Kidney glomerular epithelial cell (primary cell): Measurements from ENCODE around the gene SSR4.

Source experiments
- DNase-seq: peaks from one replicate; lab custom pipeline; 2025; lab: John Stamatoyannopoulos, UW

The SSR4 gene

GRCh38 chrX:153830640-153831428 lies 36.4 kb downstream of the SSR4 start:
- DNase-seq = no peak

GRCh38 chrX:153831429-153832150 lies 37.1 kb downstream of the SSR4 start:
- no peak for DNase-seq

- no peak for DNase-seq
These were observed 38.3 kb downstream of the SSR4 start for GRCh38 chrX:153832728-153833127.

GRCh38 chrX:153836921-153837320 lies 42.5 kb downstream of the SSR4 start:
- no peak for DNase-seq

DNA sequence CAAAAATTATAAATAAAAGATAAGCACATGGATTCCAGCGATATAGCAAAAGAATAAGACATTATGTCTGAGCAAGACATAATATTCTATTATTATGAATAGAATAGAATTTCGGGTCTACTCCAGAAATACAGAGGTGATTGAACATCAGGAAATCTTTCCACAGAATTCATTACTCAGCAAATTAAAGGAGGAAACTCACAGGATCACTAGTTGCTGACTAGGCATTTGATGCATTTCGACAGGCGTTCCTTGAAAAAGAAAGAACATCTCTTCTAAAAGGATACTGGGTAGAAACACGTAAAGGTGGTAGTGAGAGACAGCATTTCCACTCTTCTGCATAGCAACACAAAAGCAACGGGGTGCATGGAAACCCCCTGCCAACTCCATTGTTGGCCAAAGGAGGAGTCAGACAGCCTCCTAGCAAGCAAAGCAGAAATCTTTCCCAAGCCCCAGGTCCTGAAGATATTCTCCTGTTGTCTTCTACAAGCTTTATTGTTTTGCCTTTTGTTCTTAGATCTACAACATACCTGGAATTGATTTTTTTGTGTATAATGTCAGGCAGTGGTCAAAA lies 50.1 kb downstream of the SSR4 start:
- no peak for DNase-seq

DNA sequence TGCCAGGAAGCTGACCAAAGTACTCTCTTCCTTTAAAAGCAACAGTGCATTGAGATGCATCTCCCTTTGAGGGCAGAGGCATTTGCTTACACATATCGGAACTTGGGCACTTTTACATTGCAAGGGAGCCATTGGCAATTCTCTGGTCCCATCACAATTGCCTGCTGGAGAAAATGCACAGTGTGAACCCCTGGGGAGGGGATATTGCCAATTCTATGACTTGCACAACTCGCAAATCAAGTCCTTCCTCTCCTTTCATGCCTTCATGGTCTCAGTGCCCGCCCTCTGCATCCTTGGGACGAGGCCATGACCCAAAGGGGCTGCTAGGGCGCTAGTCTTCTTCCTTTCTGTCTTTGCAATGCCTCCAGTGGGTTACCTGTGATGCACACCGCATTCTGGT lies 50.7 kb downstream of the SSR4 start:
- DNase-seq = no peak

- DNase-seq = peak; percentile 7
These were observed 51.4 kb downstream of the SSR4 start for GRCh38 chrX:153845842-153846241.
